DOHH2 (cell line): ENCODE measurements around the gene TSC22D1.

Source experiments
- CTCF ChIP-seq: fragments of 200-600 bp; sonication (generic); IDR thresholded peaks from one replicate; pipeline ENCODE4 v1.5.1; 2014; ENCODE audit warnings: antibody characterized with exemption, mild to moderate bottlenecking, low read depth, low read length; ENCODE audit not compliant: poor library complexity, severe bottlenecking
- EZH2phosphoT487 ChIP-seq: fragments of 200-600 bp; sonication (generic); IDR thresholded peaks from 2 replicates; pipeline ENCODE4 v1.6.1; 2017; ENCODE audit warnings: borderline replicate concordance, mild to moderate bottlenecking, antibody characterized with exemption, low read length, moderate library complexity, mixed read lengths

GRCh38 chr13:44523146-44524015, 52.7 kb downstream of the TSC22D1 start:
- TF ChIP-seq CTCF (no peak), EZH2phosphoT487 (no peak)
